ENCODE measurements around the gene POU6F2.

GRCh38 chr7:39375874-39376190, 398.1 kb downstream of the POU6F2 start:
- TF ChIP-seq CTCF (IDR thresholded peaks at IDR 0.05): no peak
- TF ChIP-seq EP300 (IDR thresholded peaks at IDR 0.05): no peak
